Hindlimb muscle (tissue), 1 donor: ENCODE data around the gene NHLRC4. TPM values are rescaled to one million over a fixed set of nuclear protein-coding genes. Genes with fewer than 3 reads are reported as not detected.

Experiments
- DNase-seq: peaks from one replicate; pipeline ENCODE4 v3.0.0-alpha.2; 2013
- polyA plus RNA-seq: library from polyadenylated mRNA; unstranded; fragments of 120-200 nt; gene quantifications from one replicate; pipeline ENCODE4 v1.2.1, GENCODE V29; 2013; ENCODE audit not compliant: insufficient read length

NHLRC4 gene
- polyA plus RNA-seq, 1 donor = 1.4 TPM

GRCh38 chr16:530111-530817, 36.5 kb upstream of the NHLRC4 start:
- no peak for DNase-seq

GRCh38 chr16:531494-532125, 35.2 kb upstream of the NHLRC4 start:
- DNase-seq = no peak

- DNase-seq = no peak
Observed at GRCh38 chr16:533391-534123, 33.2 kb upstream of the NHLRC4 start.

GRCh38 chr16:534135-534534, 32.7 kb upstream of the NHLRC4 start:
- DNase-seq = no peak

- DNase-seq = no peak
Observed at GRCh38 chr16:534856-535445, 31.9 kb upstream of the NHLRC4 start.

GRCh38 chr16:535446-536405, 31.1 kb upstream of the NHLRC4 start:
- no peak for DNase-seq

GRCh38 chr16:536746-537145, 30.1 kb upstream of the NHLRC4 start:
- no peak for DNase-seq

GRCh38 chr16:537415-538335, 29.1 kb upstream of the NHLRC4 start:
- DNase-seq = no peak

- no peak for DNase-seq
Observed at GRCh38 chr16:539901-540530, 26.8 kb upstream of the NHLRC4 start.

- DNase-seq = no peak
Observed at GRCh38 chr16:540645-541340, 26.0 kb upstream of the NHLRC4 start.

GRCh38 chr16:543301-544164, 23.3 kb upstream of the NHLRC4 start:
- DNase-seq = no peak

- no peak for DNase-seq
Observed at GRCh38 chr16:544517-544916, 22.3 kb upstream of the NHLRC4 start.

GRCh38 chr16:546909-547770, 19.7 kb upstream of the NHLRC4 start:
- DNase-seq = peak; percentile 64

GRCh38 chr16:548586-548985, 18.2 kb upstream of the NHLRC4 start:
- no peak for DNase-seq

- DNase-seq = no peak
Observed at GRCh38 chr16:549544-550263, 17.1 kb upstream of the NHLRC4 start.

- DNase-seq = no peak
Observed at GRCh38 chr16:551210-551609, 15.6 kb upstream of the NHLRC4 start.

- no peak for DNase-seq
Observed at GRCh38 chr16:552171-552570, 14.6 kb upstream of the NHLRC4 start.
